Epidermal melanocyte (primary cell): ENCODE results near the gene TRPC4AP.
A peak's percentile ranks its signal among the peaks of the same experiment; 100 is the strongest.
"Not testable (repeated sequence)": the region's sequence is repeated elsewhere in the genome, so short reads cannot be mapped to it uniquely, and the experiment has no call there.

Experiments used
- DNase-seq: peaks from one replicate; pipeline ENCODE4 v3.0.0; 2011; ENCODE audit warnings: low spot score; ENCODE audit not compliant: insufficient read length

Gene TRPC4AP

GRCh38 chr20:35092524-35093266, at the start of gene TRPC4AP:
Gene TRPC4AP, minus strand, starts transcription at chr20:35092807. Its CDS starts 26 bp downstream, at chr20:35092781.
- DNase-seq: peak; percentile 68

- DNase-seq: no peak
Measured at GRCh38 chr20:35135867-35136586, 43.4 kb upstream of the TRPC4AP start.

GRCh38 chr20:35134880-35135279, 42.3 kb upstream of the TRPC4AP start:
- no peak for DNase-seq

- no peak for DNase-seq
Measured at GRCh38 chr20:35134472-35134871, 41.9 kb upstream of the TRPC4AP start.

GRCh38 chr20:35133735-35134134, 41.1 kb upstream of the TRPC4AP start:
- DNase-seq: no peak

GRCh38 chr20:35133031-35133430, 40.4 kb upstream of the TRPC4AP start:
- DNase-seq: no peak

- no peak for DNase-seq
Measured at GRCh38 chr20:35131934-35132333, 39.3 kb upstream of the TRPC4AP start.

GRCh38 chr20:35129647-35130069, 37.1 kb upstream of the TRPC4AP start:
- no peak for DNase-seq

- no peak for DNase-seq
Measured at GRCh38 chr20:35125753-35126152, 33.1 kb upstream of the TRPC4AP start.

GRCh38 chr20:35122756-35123405, 30.3 kb upstream of the TRPC4AP start:
- DNase-seq: no peak

- no peak for DNase-seq
Measured at GRCh38 chr20:35121186-35121585, 28.6 kb upstream of the TRPC4AP start.

- no peak for DNase-seq
Measured at GRCh38 chr20:35120012-35120701, 27.6 kb upstream of the TRPC4AP start.

GRCh38 chr20:35117629-35118028, 25.0 kb upstream of the TRPC4AP start:
- DNase-seq: no peak

- no peak for DNase-seq
Measured at GRCh38 chr20:35117196-35117595, 24.6 kb upstream of the TRPC4AP start.

GRCh38 chr20:35116258-35116657, 23.7 kb upstream of the TRPC4AP start:
- DNase-seq: no peak

- DNase-seq: no peak
Measured at GRCh38 chr20:35115606-35116005, 23.0 kb upstream of the TRPC4AP start.

- not testable (repeated sequence) for DNase-seq
Measured at GRCh38 chr20:35112276-35112675, 19.7 kb upstream of the TRPC4AP start.

GRCh38 chr20:35111141-35111888, 18.7 kb upstream of the TRPC4AP start:
- no peak for DNase-seq

GRCh38 chr20:35108921-35109320, 16.3 kb upstream of the TRPC4AP start:
- DNase-seq: no peak

- no peak for DNase-seq
Measured at GRCh38 chr20:35106827-35107380, 14.3 kb upstream of the TRPC4AP start.
